Skeletal muscle cell (primary cell): Measurements from ENCODE around the gene AGPAT3.

Experiments
- DNase-seq: peaks from one replicate; pipeline ENCODE4 v3.0.0-alpha.2; 2010; ENCODE audit warnings: low read depth
- H3K4me3 ChIP-seq: 2 replicates; pipeline ENCODE4 v1.5.1; 2011; ENCODE audit warnings: low read depth, mild to moderate bottlenecking, control low read depth, low read length, moderate library complexity

The AGPAT3 gene

GRCh38 chr21:43930074-43930847 lies 65.2 kb downstream of the AGPAT3 start:
- no peak for DNase-seq
- no peak overlapping the region for H3K4me3 ChIP-seq

GRCh38 chr21:43930848-43931375 lies 65.9 kb downstream of the AGPAT3 start:
- no peak overlapping the region for H3K4me3 ChIP-seq
- DNase-seq = no peak

- H3K4me3 ChIP-seq = no peak overlapping the region
- DNase-seq = no peak
These were observed 66.5 kb downstream of the AGPAT3 start for GRCh38 chr21:43931489-43931888.

GRCh38 chr21:43932005-43932404 lies 67.0 kb downstream of the AGPAT3 start:
- H3K4me3 ChIP-seq = no peak overlapping the region
- no peak for DNase-seq

- H3K4me3 ChIP-seq = no peak overlapping the region
- DNase-seq = no peak
These were observed 68.2 kb downstream of the AGPAT3 start for GRCh38 chr21:43933199-43933598.

- no peak for DNase-seq
- no peak overlapping the region for H3K4me3 ChIP-seq
These were observed 68.7 kb downstream of the AGPAT3 start for GRCh38 chr21:43933680-43934079.

GRCh38 chr21:43934116-43934515 lies 69.1 kb downstream of the AGPAT3 start:
- no peak overlapping the region for H3K4me3 ChIP-seq
- no peak for DNase-seq

GRCh38 chr21:43934716-43935705 lies 70.0 kb downstream of the AGPAT3 start:
- DNase-seq = no peak
- H3K4me3 ChIP-seq = no peak overlapping the region

- H3K4me3 ChIP-seq = no peak overlapping the region
- DNase-seq = no peak
These were observed 70.7 kb downstream of the AGPAT3 start for GRCh38 chr21:43935711-43936110.

- DNase-seq = no peak
- no peak overlapping the region for H3K4me3 ChIP-seq
These were observed 71.4 kb downstream of the AGPAT3 start for GRCh38 chr21:43936247-43936967.

GRCh38 chr21:43937051-43937832 lies 72.2 kb downstream of the AGPAT3 start:
- no peak for DNase-seq

GRCh38 chr21:43937891-43938309 lies 72.9 kb downstream of the AGPAT3 start:
- DNase-seq = no peak
- no peak overlapping the region for H3K4me3 ChIP-seq

More at GRCh38 chr21:43937051-43937832, 72.2 kb downstream of the AGPAT3 start:
- no peak overlapping the region for H3K4me3 ChIP-seq

- no peak for DNase-seq
- H3K4me3 ChIP-seq = peak overlapping the region; percentile 27
These were observed 73.9 kb downstream of the AGPAT3 start for GRCh38 chr21:43938751-43939442.

GRCh38 chr21:43939443-43940328 lies 74.7 kb downstream of the AGPAT3 start:
- H3K4me3 ChIP-seq = no peak overlapping the region
- DNase-seq = no peak

- no peak for DNase-seq
- no peak overlapping the region for H3K4me3 ChIP-seq
These were observed 75.5 kb downstream of the AGPAT3 start for GRCh38 chr21:43940329-43941050.

GRCh38 chr21:43942201-43942600 lies 77.2 kb downstream of the AGPAT3 start:
- no peak for DNase-seq
- H3K4me3 ChIP-seq = no peak overlapping the region

GRCh38 chr21:43942621-43943020 lies 77.6 kb downstream of the AGPAT3 start:
- H3K4me3 ChIP-seq = no peak overlapping the region
- no peak for DNase-seq
